Measurements from ENCODE around the gene CCNE1.

DNA sequence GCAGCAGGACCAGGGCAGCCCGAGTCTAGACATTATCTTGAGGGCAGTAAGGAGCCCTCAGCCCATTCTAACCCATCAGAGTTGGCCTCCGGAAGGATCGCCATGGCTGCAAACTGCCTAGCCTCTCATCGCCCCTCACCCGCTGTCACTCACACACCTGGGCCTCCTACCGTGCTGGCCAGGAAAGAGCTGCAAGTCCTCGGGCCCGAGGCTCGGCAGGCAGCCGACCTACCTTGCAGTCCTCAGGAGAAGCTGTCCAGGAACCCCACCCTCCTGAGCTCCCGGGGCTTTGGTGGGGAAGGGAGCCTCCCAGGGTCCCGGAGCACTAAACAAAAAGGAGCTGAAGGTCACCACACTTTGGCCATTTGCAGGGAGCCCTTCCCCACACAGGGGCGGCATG lies 46.8 kb downstream of the CCNE1 start:
- no peak for TF ChIP-seq POLR2A (IDR thresholded peaks at IDR 0.05)
- TF ChIP-seq, protein P1, sequence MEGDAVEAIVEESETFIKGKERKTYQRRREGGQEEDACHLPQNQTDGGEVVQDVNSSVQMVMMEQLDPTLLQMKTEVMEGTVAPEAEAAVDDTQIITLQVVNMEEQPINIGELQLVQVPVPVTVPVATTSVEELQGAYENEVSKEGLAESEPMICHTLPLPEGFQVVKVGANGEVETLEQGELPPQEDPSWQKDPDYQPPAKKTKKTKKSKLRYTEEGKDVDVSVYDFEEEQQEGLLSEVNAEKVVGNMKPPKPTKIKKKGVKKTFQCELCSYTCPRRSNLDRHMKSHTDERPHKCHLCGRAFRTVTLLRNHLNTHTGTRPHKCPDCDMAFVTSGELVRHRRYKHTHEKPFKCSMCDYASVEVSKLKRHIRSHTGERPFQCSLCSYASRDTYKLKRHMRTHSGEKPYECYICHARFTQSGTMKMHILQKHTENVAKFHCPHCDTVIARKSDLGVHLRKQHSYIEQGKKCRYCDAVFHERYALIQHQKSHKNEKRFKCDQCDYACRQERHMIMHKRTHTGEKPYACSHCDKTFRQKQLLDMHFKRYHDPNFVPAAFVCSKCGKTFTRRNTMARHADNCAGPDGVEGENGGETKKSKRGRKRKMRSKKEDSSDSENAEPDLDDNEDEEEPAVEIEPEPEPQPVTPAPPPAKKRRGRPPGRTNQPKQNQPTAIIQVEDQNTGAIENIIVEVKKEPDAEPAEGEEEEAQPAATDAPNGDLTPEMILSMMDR (IDR thresholded peaks at IDR 0.05 in 4 of 5, conservative IDR thresholded peaks at IDR 0.05 in 1 of 5) = no peak
